Nephron progenitor cell (in vitro differentiated cells): Measurements from ENCODE around the gene ULBP2.
"Not testable (repeated sequence)": the region's sequence is repeated elsewhere in the genome, so short reads cannot be mapped to it uniquely, and the experiment has no call there.

Source experiments
- DNase-seq: peaks from one replicate; pipeline ENCODE4 v3.0.0; 2021
- H3K27ac Mint-ChIP-seq: 2 replicates; pipeline ENCODE4 v1.8.0; 2021; ENCODE audit warnings: mild to moderate bottlenecking, moderate library complexity, mixed read lengths
- H3K27me3 Mint-ChIP-seq: 2 replicates; pipeline ENCODE4 v1.8.0; 2021; ENCODE audit warnings: mild to moderate bottlenecking, low read depth, mixed read lengths; ENCODE audit not compliant: poor library complexity
- H3K36me3 Mint-ChIP-seq: 2 replicates; pipeline ENCODE4 v1.8.0; 2021; ENCODE audit warnings: low read depth, mixed read lengths
- H3K4me1 Mint-ChIP-seq: 2 replicates; pipeline ENCODE4 v1.8.0; 2021; ENCODE audit warnings: mixed read lengths
- H3K4me3 Mint-ChIP-seq: 2 replicates; pipeline ENCODE4 v1.8.0; 2021; ENCODE audit warnings: mild to moderate bottlenecking, moderate library complexity, mixed read lengths
- H3K9me3 Mint-ChIP-seq: 2 replicates; pipeline ENCODE4 v1.8.0; 2021; ENCODE audit warnings: mild to moderate bottlenecking, moderate library complexity, mixed read lengths
- CTCF ChIP-seq: fragments of 200-600 bp; sonication (generic); IDR thresholded peaks from 2 replicates; pipeline ENCODE4 v1.5.0; 2021; ENCODE audit warnings: antibody characterized with exemption

Gene ULBP2

GRCh38 chr6:149951096-149951495 lies 9.3 kb downstream of the ULBP2 start:
- DNase-seq = no peak
- H3K4me1 Mint-ChIP-seq = peaks cover 4% of the 10 kb centered on the region
- no peaks in the 10 kb centered on the region for H3K36me3 Mint-ChIP-seq
- H3K4me3 Mint-ChIP-seq = no peak overlapping the region
- H3K27me3 Mint-ChIP-seq = peaks cover 94% of the 10 kb centered on the region
- H3K9me3 Mint-ChIP-seq = peaks cover 12% of the 10 kb centered on the region
- TF ChIP-seq CTCF = no peak
- no peak overlapping the region for H3K27ac Mint-ChIP-seq

DNA sequence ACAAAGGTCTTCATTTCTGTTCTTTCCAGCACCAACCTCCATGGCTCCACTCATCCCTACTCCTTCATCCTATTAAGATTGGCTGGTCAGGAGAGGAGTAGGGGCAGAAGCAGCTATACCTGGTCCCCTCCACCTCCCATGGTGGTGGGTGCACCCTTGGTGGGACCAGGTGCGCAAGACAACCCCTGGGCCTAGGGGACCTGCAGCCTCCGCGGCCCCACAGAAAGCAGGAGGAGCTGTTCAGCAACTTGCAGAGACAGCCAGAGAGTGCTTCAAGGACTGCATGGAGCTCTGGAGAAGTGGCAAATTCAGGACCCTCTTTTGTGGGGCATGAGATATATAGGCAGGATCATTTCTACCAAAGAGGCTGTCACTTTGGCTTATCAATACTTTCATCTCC lies 9.8 kb downstream of the ULBP2 start:
- Mint-ChIP-seq H3K27me3 (peaks cover 94% of the 10 kb centered on the region), H3K9me3 (peaks cover 12% of the 10 kb centered on the region), H3K36me3 (no peaks in the 10 kb centered on the region), H3K4me3 (no peak overlapping the region), H3K4me1 (peaks cover 4% of the 10 kb centered on the region), H3K27ac (no peak overlapping the region)
- TF ChIP-seq CTCF = no peak
- DNase-seq = no peak

- H3K4me3 Mint-ChIP-seq, H3K4me1 Mint-ChIP-seq, H3K36me3 Mint-ChIP-seq, H3K27ac Mint-ChIP-seq, DNase-seq: not testable (repeated sequence)
- Mint-ChIP-seq H3K27me3 (peaks cover 99% of the 10 kb centered on the region), H3K9me3 (peaks cover 12% of the 10 kb centered on the region)
These were observed 11.6 kb downstream of the ULBP2 start for GRCh38 chr6:149953390-149953789.

GRCh38 chr6:149953934-149954327 lies 12.1 kb downstream of the ULBP2 start:
- peaks cover 12% of the 10 kb centered on the region for H3K9me3 Mint-ChIP-seq
- H3K27me3 Mint-ChIP-seq = peaks cover 99% of the 10 kb centered on the region
- H3K4me1 Mint-ChIP-seq, H3K4me3 Mint-ChIP-seq, H3K27ac Mint-ChIP-seq, H3K36me3 Mint-ChIP-seq, DNase-seq: not testable (repeated sequence)

DNA sequence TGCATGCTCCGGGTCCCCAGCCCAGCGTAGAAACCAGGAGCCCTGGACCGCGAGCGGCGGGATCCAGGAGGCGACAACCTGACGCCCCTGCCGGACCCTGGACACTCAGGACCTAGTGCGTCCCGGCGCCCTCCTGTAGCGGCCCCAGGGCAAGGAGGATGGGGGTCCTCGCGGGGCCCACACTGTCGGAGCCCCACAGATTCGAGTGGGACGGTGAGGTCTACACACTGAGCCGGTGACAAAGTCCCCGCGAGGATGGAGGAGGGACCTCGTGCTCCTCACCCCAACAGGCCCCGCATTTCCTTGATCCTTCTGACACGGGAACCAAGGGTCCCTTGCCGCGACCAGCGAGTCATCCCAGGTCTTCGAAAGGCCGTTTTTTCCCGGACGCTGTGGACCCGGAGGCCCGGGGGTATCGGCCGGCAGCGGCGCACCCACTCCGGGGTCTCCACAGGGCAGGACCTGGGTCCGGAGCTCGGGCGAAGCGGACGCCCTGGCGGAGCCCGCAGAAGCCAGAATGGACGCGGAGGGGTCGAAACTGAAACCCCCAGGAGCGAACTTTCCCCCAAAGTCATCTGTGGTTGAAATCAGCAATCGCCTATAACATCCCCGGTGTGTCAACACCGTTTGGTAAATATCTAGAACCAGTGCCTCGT lies 12.6 kb downstream of the ULBP2 start:
- not testable (repeated sequence) for H3K27ac Mint-ChIP-seq, H3K4me3 Mint-ChIP-seq, H3K36me3 Mint-ChIP-seq, DNase-seq, H3K4me1 Mint-ChIP-seq
- Mint-ChIP-seq H3K9me3 (peaks cover 12% of the 10 kb centered on the region), H3K27me3 (peaks cover 99% of the 10 kb centered on the region)

- not testable (repeated sequence) for DNase-seq, H3K36me3 Mint-ChIP-seq, H3K27ac Mint-ChIP-seq, H3K4me1 Mint-ChIP-seq
- Mint-ChIP-seq H3K27me3 (peaks cover 99% of the 10 kb centered on the region), H3K4me3 (peak overlapping the region; percentile 59), H3K9me3 (peaks cover 12% of the 10 kb centered on the region)
These were observed 13.3 kb downstream of the ULBP2 start for GRCh38 chr6:149954984-149955653.

GRCh38 chr6:149955654-149956317 lies 14.0 kb downstream of the ULBP2 start:
- not testable (repeated sequence) for H3K36me3 Mint-ChIP-seq, H3K27ac Mint-ChIP-seq, DNase-seq, H3K4me3 Mint-ChIP-seq, H3K4me1 Mint-ChIP-seq
- peaks cover 12% of the 10 kb centered on the region for H3K9me3 Mint-ChIP-seq
- peaks cover 99% of the 10 kb centered on the region for H3K27me3 Mint-ChIP-seq

- not testable (repeated sequence) for H3K27ac Mint-ChIP-seq, DNase-seq, H3K36me3 Mint-ChIP-seq, H3K4me3 Mint-ChIP-seq, H3K4me1 Mint-ChIP-seq, H3K9me3 Mint-ChIP-seq
- H3K27me3 Mint-ChIP-seq = peaks cover 99% of the 10 kb centered on the region
These were observed 16.3 kb downstream of the ULBP2 start for GRCh38 chr6:149958124-149958523.

DNA sequence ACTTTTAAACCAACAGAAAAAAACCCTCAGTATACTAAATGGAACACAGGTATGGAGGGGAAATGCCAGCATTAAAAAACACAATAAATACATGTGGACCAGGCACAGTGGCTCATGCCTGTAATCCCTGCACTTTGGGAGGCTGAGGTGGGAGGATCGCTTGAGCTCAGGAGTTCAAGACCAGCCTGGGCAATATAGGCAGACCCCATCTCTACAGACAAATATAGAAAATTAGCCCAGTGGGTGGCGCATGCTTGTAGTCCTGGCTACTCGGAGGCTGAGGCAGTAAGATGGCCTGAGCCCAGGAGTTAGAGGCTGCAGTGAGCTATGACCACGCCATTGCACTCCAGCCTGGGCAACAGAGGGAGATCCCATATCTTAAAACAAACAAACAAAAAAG lies 18.0 kb downstream of the ULBP2 start:
- Mint-ChIP-seq H3K4me1 (peaks cover 22% of the 10 kb centered on the region), H3K27me3 (peaks cover 100% of the 10 kb centered on the region)
- H3K27ac Mint-ChIP-seq, DNase-seq, H3K36me3 Mint-ChIP-seq, H3K4me3 Mint-ChIP-seq, H3K9me3 Mint-ChIP-seq: not testable (repeated sequence)
